ENCODE data around the gene CACNA1S.

DNA sequence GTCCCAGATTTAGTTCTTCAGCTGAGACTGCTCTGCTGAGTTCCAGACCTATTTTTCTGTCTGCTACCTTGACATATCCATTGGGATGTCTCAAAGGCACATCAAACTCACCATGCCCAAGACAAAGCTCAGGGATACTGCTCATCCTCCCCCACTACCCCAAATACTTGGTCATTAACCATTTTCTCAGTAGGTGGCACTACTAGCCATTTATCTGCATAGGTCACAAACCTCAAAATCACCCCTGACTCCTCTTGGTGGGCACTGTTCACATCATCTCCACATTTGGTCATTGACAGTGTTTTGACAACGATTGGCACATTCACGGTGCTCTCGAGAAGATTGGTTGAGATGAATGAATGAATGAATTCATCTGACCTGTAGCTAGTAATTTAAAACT is 32.1 kb downstream of the CACNA1S start:
- TF ChIP-seq CTCF (conservative IDR thresholded peaks at IDR 0.05 in 1 of 2, IDR thresholded peaks at IDR 0.05 in 1 of 2; ENCODE audit: extremely low read depth in 1 of 2, insufficient read depth in 1 of 2, low read depth in 1 of 2, low read length in 2 of 2) (no peak), EZH2 (IDR thresholded peaks at IDR 0.05; ENCODE audit: borderline replicate concordance, low read length) (no peak)
